ENCODE results near the gene PI4KA. TPM values are rescaled to one million over a fixed set of nuclear protein-coding genes. Genes with fewer than 3 reads are reported as not detected.

Gene PI4KA
- total RNA-seq, 4 donors from 2014 or later = 76.5 to 164 (median 115) TPM

- Histone ChIP-seq H3K36me3 (peaks cover 0 to 89% (median 16%) of the 10 kb centered on the region in 3 donors), H3K9me3 (no peaks in the 10 kb centered on the region), H3K27me3 (no peaks in the 10 kb centered on the region), H3K4me1 (no peaks in the 10 kb centered on the region), H3K27ac (no peak overlapping the region), H3K4me3 (no peak overlapping the region)
- WGBS, 2 donors = 86% methylated on average over 8 to 10 of the region's 10 CpGs
- TF ChIP-seq EP300 (IDR thresholded peaks at IDR 0.05) (no peak), CTCF (IDR thresholded peaks at IDR 0.05) (no peak), POLR2A (IDR thresholded peaks at IDR 0.05) (no peak)
- DNase-seq (ENCODE audit: low spot score in 2 of 2) = no peak
Measured at GRCh38 chr22:20728523-20729190, 130.0 kb downstream of the PI4KA start.

- Histone ChIP-seq H3K27ac (no peak overlapping the region), H3K27me3 (no peaks in the 10 kb centered on the region), H3K4me3 (no peak overlapping the region), H3K36me3 (peaks cover 0 to 85% (median 16%) of the 10 kb centered on the region in 3 donors), H3K4me1 (no peaks in the 10 kb centered on the region), H3K9me3 (no peaks in the 10 kb centered on the region)
- no peak for DNase-seq (ENCODE audit: low spot score in 2 of 2)
- TF ChIP-seq CTCF (IDR thresholded peaks at IDR 0.05) (no peak), POLR2A (IDR thresholded peaks at IDR 0.05) (no peak), EP300 (IDR thresholded peaks at IDR 0.05) (no peak)
- 87 to 88% methylated on average over 27 to 29 of the region's 29 CpGs for WGBS, 2 donors
Measured at GRCh38 chr22:20727118-20728015, 131.2 kb downstream of the PI4KA start.

GRCh38 chr22:20725987-20726558, 132.5 kb downstream of the PI4KA start:
- H3K36me3 ChIP-seq = peaks cover 0 to 86% (median 14%) of the 10 kb centered on the region in 3 donors
- 81 to 86% methylated on average over 11 of the region's 11 CpGs for WGBS, 2 donors
- H3K9me3 ChIP-seq = no peaks in the 10 kb centered on the region
- no peaks in the 10 kb centered on the region for H3K4me1 ChIP-seq
- no peak for DNase-seq (ENCODE audit: low spot score in 2 of 2)
- no peak overlapping the region for H3K27ac ChIP-seq
- no peak for TF ChIP-seq CTCF (IDR thresholded peaks at IDR 0.05)
- TF ChIP-seq EP300 (IDR thresholded peaks at IDR 0.05) = no peak
- TF ChIP-seq POLR2A (IDR thresholded peaks at IDR 0.05) = no peak
- H3K27me3 ChIP-seq = no peaks in the 10 kb centered on the region
- H3K4me3 ChIP-seq = no peak overlapping the region

- WGBS, 2 donors = 93 to 95% methylated on average over 9 of the region's 9 CpGs
- Histone ChIP-seq H3K27ac (no peak overlapping the region), H3K4me1 (no peaks in the 10 kb centered on the region), H3K27me3 (no peaks in the 10 kb centered on the region), H3K9me3 (no peaks in the 10 kb centered on the region), H3K4me3 (no peak overlapping the region), H3K36me3 (peaks cover 0 to 78% (median 10%) of the 10 kb centered on the region in 3 donors)
- no peak for TF ChIP-seq CTCF (IDR thresholded peaks at IDR 0.05)
- no peak for TF ChIP-seq POLR2A (IDR thresholded peaks at IDR 0.05)
- no peak for TF ChIP-seq EP300 (IDR thresholded peaks at IDR 0.05)
- no peak for DNase-seq (ENCODE audit: low spot score in 2 of 2)
Measured at GRCh38 chr22:20724676-20725454, 133.7 kb downstream of the PI4KA start.

Data from tibial nerve (tissue), 4 donors.